GM23248 (cell line): ENCODE results near the gene DDX28. TPM values are rescaled to one million over a fixed set of nuclear protein-coding genes. Genes with fewer than 3 reads are reported as not detected.
A peak's percentile ranks its signal among the peaks of the same experiment; 100 is the strongest.
"Not testable (repeated sequence)": the region's sequence is repeated elsewhere in the genome, so short reads cannot be mapped to it uniquely, and the experiment has no call there.

Source experiments
- DNase-seq: peaks from one replicate; pipeline ENCODE4 v3.0.0-alpha.2; 2015
- H2AFZ ChIP-seq: fragments of 200-600 bp; sonication (generic); 2 replicates; pipeline ENCODE4 v1.6.1; 2016; ENCODE audit warnings: antibody characterized with exemption
- H3F3A ChIP-seq: fragments of 200-600 bp; sonication (generic); 2 replicates; pipeline ENCODE4 v1.6.1; 2016; ENCODE audit warnings: mild to moderate bottlenecking, antibody characterized with exemption, mixed run types; ENCODE audit not compliant: insufficient read depth
- H3K27ac ChIP-seq: fragments of 200-600 bp; sonication (generic); 2 replicates; pipeline ENCODE4 v1.5.1; 2016; ENCODE audit warnings: mild to moderate bottlenecking
- H3K27me3 ChIP-seq: fragments of 200-600 bp; sonication (generic); replicated peaks from 2 replicates; pipeline ENCODE4 v1.6.1; 2016; ENCODE audit warnings: mild to moderate bottlenecking; ENCODE audit not compliant: insufficient read depth
- H3K36me3 ChIP-seq: fragments of 200-600 bp; sonication (generic); 2 replicates; pipeline ENCODE4 v1.6.1; 2016; ENCODE audit warnings: low read depth, mild to moderate bottlenecking
- H3K4me1 ChIP-seq: fragments of 200-600 bp; sonication (generic); 2 replicates; pipeline ENCODE4 v1.6.1; 2016; ENCODE audit warnings: mild to moderate bottlenecking; ENCODE audit not compliant: insufficient read depth
- H3K4me2 ChIP-seq: fragments of 200-600 bp; sonication (generic); one replicate; pipeline ENCODE4 v1.6.1; 2016; ENCODE audit warnings: mild to moderate bottlenecking; ENCODE audit not compliant: unreplicated experiment
- H3K4me3 ChIP-seq: fragments of 200-600 bp; sonication (generic); 2 replicates; pipeline ENCODE4 v1.5.1; 2016; ENCODE audit warnings: mild to moderate bottlenecking
- H3K79me2 ChIP-seq: fragments of 200-600 bp; sonication (generic); 2 replicates; pipeline ENCODE4 v1.6.1; 2016; ENCODE audit warnings: mild to moderate bottlenecking; ENCODE audit not compliant: insufficient read depth
- H3K9ac ChIP-seq: fragments of 200-600 bp; sonication (generic); 2 replicates; pipeline ENCODE4 v1.6.1; 2016; ENCODE audit warnings: mild to moderate bottlenecking
- H3K9me2 ChIP-seq: fragments of 200-600 bp; sonication (generic); 2 replicates; pipeline ENCODE4 v1.6.1; 2016; ENCODE audit warnings: mixed run types, mild to moderate bottlenecking, moderate library complexity; ENCODE audit not compliant: insufficient read depth
- H3K9me3 ChIP-seq: fragments of 200-600 bp; sonication (generic); one replicate; pipeline ENCODE4 v1.6.1; 2017; ENCODE audit warnings: low read depth
- H4K20me1 ChIP-seq: fragments of 200-600 bp; sonication (generic); 2 replicates; pipeline ENCODE4 v1.6.0; 2016; ENCODE audit not compliant: insufficient read depth
- EZH2 ChIP-seq: fragments of 200-600 bp; sonication (generic); IDR thresholded peaks from 2 replicates; pipeline ENCODE4 v1.6.1; 2018; ENCODE audit warnings: antibody characterized with exemption, mild to moderate bottlenecking; ENCODE audit not compliant: insufficient read depth, poor library complexity, severe bottlenecking
- EZH2phosphoT487 ChIP-seq: fragments of 200-600 bp; sonication (generic); IDR thresholded peaks from 2 replicates; pipeline ENCODE4 v1.6.1; 2018; ENCODE audit warnings: antibody characterized with exemption, moderate library complexity, mild to moderate bottlenecking, low read depth; ENCODE audit not compliant: insufficient read depth
- WGBS, 2 experiments: methylation state at CpG; one replicate each; pipeline ENCODE4 v1.1.6; 2015 to 2017; ENCODE audit warnings: low lambda C conversion rate in 2 of 2, low coverage in 1 of 2; ENCODE audit errors: missing lambda C conversion rate in 2 of 2; 5-methylcytosine and 5-hydroxymethylcytosine counted together
- in situ Hi-C: fragments of 300-500 bp; cut with MboI; formaldehyde crosslinking; loops from 2 replicates; pipeline ENCODE4 v1.15.0; 2020
- polyA plus RNA-seq: library from polyadenylated mRNA; unstranded; fragments of >200 nt; fragmentation: Nextera tagmentation; extraction: Ambion mirVana; gene quantifications from 2 replicates; pipeline ENCODE4 v1.2.1, GENCODE V29; 2016
- total RNA-seq: library from RNA; depleted of rRNA; stranded (reverse); fragments of >200 nt; shearing (Covaris generic); gene quantifications from 2 replicates; pipeline ENCODE4 v1.2.3, GENCODE V29; 2014

The DDX28 gene
- total and polyA plus RNA-seq, 2 experiments from 2014 or later = 8.8 to 9.0 TPM

- TF ChIP-seq EZH2 = no peak
- no peak for DNase-seq
- Histone ChIP-seq H3K9me3 (no peaks in the 10 kb centered on the region), H3K79me2 (no peaks in the 10 kb centered on the region), H3K9me2 (no peaks in the 10 kb centered on the region), H3K27me3 (no peaks in the 10 kb centered on the region; the same call in 1 of the 2 replicates), H3K4me1 (no peaks in the 10 kb centered on the region), H3F3A (no peaks in the 10 kb centered on the region), H3K27ac (no peak overlapping the region), H3K9ac (no peak overlapping the region), H3K36me3 (no peaks in the 10 kb centered on the region), H2AFZ (no peak overlapping the region), H4K20me1 (no peaks in the 10 kb centered on the region), H3K4me2 (no peak overlapping the region), H3K4me3 (no peak overlapping the region)
- in situ Hi-C loops = no loop called here
- WGBS, 2 experiments = 55 to 61% methylated on average over 5 of the region's 5 CpGs
Observed at GRCh38 chr16:67995423-67995822, 27.6 kb downstream of the DDX28 start.

- H2AFZ ChIP-seq = peak overlapping the region; percentile 96
- in situ Hi-C loops = not testable (repeated sequence)
- 96 to 100% methylated on average over 5 to 6 of the region's 6 CpGs for WGBS, 2 experiments
Observed at GRCh38 chr16:67994040-67994408, 29.0 kb downstream of the DDX28 start.

GRCh38 chr16:67993207-67994039, 29.6 kb downstream of the DDX28 start:
- no peaks in the 10 kb centered on the region for H3F3A ChIP-seq
- DNase-seq = peak; percentile 86
- H3K4me2 ChIP-seq = peak overlapping the region; percentile 69
- no peaks in the 10 kb centered on the region for H3K79me2 ChIP-seq
- H3K27me3 ChIP-seq = no peaks in the 10 kb centered on the region
- H3K9me2 ChIP-seq = no peaks in the 10 kb centered on the region
- no peaks in the 10 kb centered on the region for H3K9me3 ChIP-seq
- H3K4me3 ChIP-seq = peak overlapping the region; percentile 60
- H4K20me1 ChIP-seq = no peaks in the 10 kb centered on the region
- WGBS, 2 experiments = 24 to 25% methylated on average over 30 to 32 of the region's 39 CpGs
- in situ Hi-C loops = no loop called here
- TF ChIP-seq EZH2 = no peak
- no peak for TF ChIP-seq EZH2phosphoT487
- H3K4me1 ChIP-seq = no peaks in the 10 kb centered on the region
- no peaks in the 10 kb centered on the region for H3K36me3 ChIP-seq
- H3K27ac ChIP-seq = no peak overlapping the region
- peak overlapping the region; percentile 79 for H3K9ac ChIP-seq
- H2AFZ ChIP-seq = peak overlapping the region; percentile 96

More at GRCh38 chr16:67994040-67994408, 29.0 kb downstream of the DDX28 start:
- H3K4me2 ChIP-seq, DNase-seq, H3K9me2 ChIP-seq, H3K79me2 ChIP-seq, H3F3A ChIP-seq, H3K27me3 ChIP-seq, H4K20me1 ChIP-seq, H3K9me3 ChIP-seq, H3K36me3 ChIP-seq, H3K27ac ChIP-seq, H3K4me3 ChIP-seq, H3K4me1 ChIP-seq: not testable (repeated sequence)
- peak overlapping the region; percentile 79 for H3K9ac ChIP-seq

- no peaks in the 10 kb centered on the region for H4K20me1 ChIP-seq
- no peaks in the 10 kb centered on the region for H3K4me1 ChIP-seq
- 66 to 69% methylated on average over 16 to 20 of the region's 20 CpGs for whole genome bisulfite sequencing, 2 experiments
- no peak overlapping the region for H3K27ac ChIP-seq
- no peak overlapping the region for H3K9ac ChIP-seq
- no peaks in the 10 kb centered on the region for H3K9me3 ChIP-seq
- H3K4me3 ChIP-seq = no peak overlapping the region
- TF ChIP-seq EZH2 (no peak), EZH2phosphoT487 (no peak)
- H3K79me2 ChIP-seq = no peaks in the 10 kb centered on the region
- in situ Hi-C loops = no loop called here
- H3K27me3 ChIP-seq = no peaks in the 10 kb centered on the region
- peak overlapping the region; percentile 69 for H3K4me2 ChIP-seq
- DNase-seq = no peak
- no peaks in the 10 kb centered on the region for H3K9me2 ChIP-seq
- H3K36me3 ChIP-seq = no peaks in the 10 kb centered on the region
- H3F3A ChIP-seq = no peaks in the 10 kb centered on the region
- no peak overlapping the region for H2AFZ ChIP-seq
Observed at GRCh38 chr16:67992661-67993206, 30.3 kb downstream of the DDX28 start.
